ENCODE measurements around the gene CDS1.
"Not testable (repeated sequence)": the region's sequence is repeated elsewhere in the genome, so short reads cannot be mapped to it uniquely, and the experiment has no call there.

Gene CDS1

GRCh38 chr4:84661191-84661939, 78.4 kb downstream of the CDS1 start:
- FAIRE-seq (no peak), DNase-seq (ENCODE audit: insufficient read length, low spot score) (no peak)
- TF ChIP-seq TAF1 (IDR thresholded peaks at IDR 0.05; ENCODE audit: low read depth, low read length) (no peak), POU2F2 (IDR thresholded peaks at IDR 0.05; ENCODE audit: low read depth, low read length) (no peak), PAX5 (IDR thresholded peaks at IDR 0.05; ENCODE audit: insufficient read depth, low read length, severe bottlenecking) (no peak), POLR2AphosphoS5 (IDR thresholded peaks at IDR 0.05; ENCODE audit: low read depth, low read length) (no peak), SPI1 (IDR thresholded peaks at IDR 0.05; ENCODE audit: low read depth, low read length) (no peak), POLR2A (IDR thresholded peaks at IDR 0.05; ENCODE audit: low read depth, low read length) (no peak)

- not testable (repeated sequence) for DNase-seq (ENCODE audit: insufficient read length, low spot score); FAIRE-seq
These were observed 81.8 kb downstream of the CDS1 start for GRCh38 chr4:84664767-84665166.

- FAIRE-seq (no peak), DNase-seq (ENCODE audit: insufficient read length, low spot score) (no peak)
- TF ChIP-seq POU2F2 (IDR thresholded peaks at IDR 0.05; ENCODE audit: low read depth, low read length) = no peak
- TF ChIP-seq PAX5 (IDR thresholded peaks at IDR 0.05; ENCODE audit: insufficient read depth, low read length, severe bottlenecking) = no peak
- TF ChIP-seq SPI1 (IDR thresholded peaks at IDR 0.05; ENCODE audit: low read depth, low read length) = no peak
- TF ChIP-seq TAF1 (IDR thresholded peaks at IDR 0.05; ENCODE audit: low read depth, low read length) = no peak
- TF ChIP-seq POLR2AphosphoS5 (IDR thresholded peaks at IDR 0.05; ENCODE audit: low read depth, low read length) = no peak
These were observed 83.5 kb downstream of the CDS1 start for GRCh38 chr4:84666439-84666838.

GRCh38 chr4:84669201-84669600, 86.3 kb downstream of the CDS1 start:
- no peak for FAIRE-seq
- DNase-seq (ENCODE audit: insufficient read length, low spot score) = no peak
- TF ChIP-seq SPI1 (IDR thresholded peaks at IDR 0.05; ENCODE audit: low read depth, low read length) = peak; percentile 7; the same call in 1 of the 2 replicates
- no peak for TF ChIP-seq POLR2A (IDR thresholded peaks at IDR 0.05; ENCODE audit: low read depth, low read length)

- no peak for DNase-seq (ENCODE audit: insufficient read length, low spot score)
- FAIRE-seq = no peak
- no peak for TF ChIP-seq PAX5 (IDR thresholded peaks at IDR 0.05; ENCODE audit: insufficient read depth, low read length, severe bottlenecking)
- no peak for TF ChIP-seq POU2F2 (IDR thresholded peaks at IDR 0.05; ENCODE audit: low read depth, low read length)
- TF ChIP-seq SPI1 (IDR thresholded peaks at IDR 0.05; ENCODE audit: low read depth, low read length) = no peak
- no peak for TF ChIP-seq POLR2AphosphoS5 (IDR thresholded peaks at IDR 0.05; ENCODE audit: low read depth, low read length)
- TF ChIP-seq TAF1 (IDR thresholded peaks at IDR 0.05; ENCODE audit: low read depth, low read length) = no peak
These were observed 89.2 kb downstream of the CDS1 start for GRCh38 chr4:84672177-84672576.

GRCh38 chr4:84673475-84674240, 90.7 kb downstream of the CDS1 start:
- no peak for DNase-seq (ENCODE audit: insufficient read length, low spot score)
- TF ChIP-seq POLR2A (IDR thresholded peaks at IDR 0.05; ENCODE audit: low read depth, low read length) = no peak
- no peak for TF ChIP-seq POU2F2 (IDR thresholded peaks at IDR 0.05; ENCODE audit: low read depth, low read length)
- TF ChIP-seq SPI1 (IDR thresholded peaks at IDR 0.05; ENCODE audit: low read depth, low read length) = no peak
- TF ChIP-seq PAX5 (IDR thresholded peaks at IDR 0.05; ENCODE audit: insufficient read depth, low read length, severe bottlenecking) = no peak
- TF ChIP-seq TAF1 (IDR thresholded peaks at IDR 0.05; ENCODE audit: low read depth, low read length) = no peak
- no peak for TF ChIP-seq POLR2AphosphoS5 (IDR thresholded peaks at IDR 0.05; ENCODE audit: low read depth, low read length)
- no peak for FAIRE-seq

GRCh38 chr4:84677093-84677492, 94.2 kb downstream of the CDS1 start:
- TF ChIP-seq TAF1 (IDR thresholded peaks at IDR 0.05; ENCODE audit: low read depth, low read length) (no peak), PAX5 (IDR thresholded peaks at IDR 0.05; ENCODE audit: insufficient read depth, low read length, severe bottlenecking) (no peak), POU2F2 (IDR thresholded peaks at IDR 0.05; ENCODE audit: low read depth, low read length) (no peak), SPI1 (IDR thresholded peaks at IDR 0.05; ENCODE audit: low read depth, low read length) (no peak), POLR2AphosphoS5 (IDR thresholded peaks at IDR 0.05; ENCODE audit: low read depth, low read length) (no peak), POLR2A (IDR thresholded peaks at IDR 0.05; ENCODE audit: low read depth, low read length) (no peak)
- FAIRE-seq (no peak), DNase-seq (ENCODE audit: insufficient read length, low spot score) (no peak)

- DNase-seq (ENCODE audit: insufficient read length, low spot score) = no peak
- TF ChIP-seq SPI1 (IDR thresholded peaks at IDR 0.05; ENCODE audit: low read depth, low read length) (no peak), TAF1 (IDR thresholded peaks at IDR 0.05; ENCODE audit: low read depth, low read length) (no peak), POLR2A (IDR thresholded peaks at IDR 0.05; ENCODE audit: low read depth, low read length) (no peak), POLR2AphosphoS5 (IDR thresholded peaks at IDR 0.05; ENCODE audit: low read depth, low read length) (no peak), PAX5 (IDR thresholded peaks at IDR 0.05; ENCODE audit: insufficient read depth, low read length, severe bottlenecking) (no peak), POU2F2 (IDR thresholded peaks at IDR 0.05; ENCODE audit: low read depth, low read length) (no peak)
These were observed 95.1 kb downstream of the CDS1 start for GRCh38 chr4:84677995-84678394.

GRCh38 chr4:84678976-84679744, 96.2 kb downstream of the CDS1 start:
- no peak for TF ChIP-seq TAF1 (IDR thresholded peaks at IDR 0.05; ENCODE audit: low read depth, low read length)
- DNase-seq (ENCODE audit: insufficient read length, low spot score) (no peak), FAIRE-seq (no peak)

More at GRCh38 chr4:84677995-84678394, 95.1 kb downstream of the CDS1 start:
- no peak for FAIRE-seq

- TF ChIP-seq POLR2A (IDR thresholded peaks at IDR 0.05; ENCODE audit: low read depth, low read length) (no peak), TAF1 (IDR thresholded peaks at IDR 0.05; ENCODE audit: low read depth, low read length) (no peak), SPI1 (IDR thresholded peaks at IDR 0.05; ENCODE audit: low read depth, low read length) (no peak), POU2F2 (IDR thresholded peaks at IDR 0.05; ENCODE audit: low read depth, low read length) (no peak), PAX5 (IDR thresholded peaks at IDR 0.05; ENCODE audit: insufficient read depth, low read length, severe bottlenecking) (no peak), POLR2AphosphoS5 (IDR thresholded peaks at IDR 0.05; ENCODE audit: low read depth, low read length) (no peak)
- no peak for DNase-seq (ENCODE audit: insufficient read length, low spot score)
- FAIRE-seq = no peak
These were observed 98.0 kb downstream of the CDS1 start for GRCh38 chr4:84680956-84681355.
